ENCODE data around the gene CYP4A11.

GRCh38 chr1:46960250-46960649 is 19.0 kb upstream of the CYP4A11 start:
- TF ChIP-seq CTCF (IDR thresholded peaks at IDR 0.05): no peak
- no peak for TF ChIP-seq ZNF138 (CRISPR knock-in tag; conservative IDR thresholded peaks at IDR 0.05)
- TF ChIP-seq KAT7 (CRISPR knock-in tag; IDR thresholded peaks at IDR 0.05; ENCODE audit: borderline replicate concordance): no peak
- TF ChIP-seq SP1 (CRISPR knock-in tag; conservative IDR thresholded peaks at IDR 0.05): no peak
- TF ChIP-seq CREM (CRISPR knock-in tag; IDR thresholded peaks at IDR 0.05): no peak
- no peak for TF ChIP-seq E2F5 (CRISPR knock-in tag; IDR thresholded peaks at IDR 0.05)
- no peak for TF ChIP-seq ATF3 (CRISPR knock-in tag; conservative IDR thresholded peaks at IDR 0.05)
- no peak for TF ChIP-seq SMAD4 (CRISPR knock-in tag; IDR thresholded peaks at IDR 0.05)
- no peak for TF ChIP-seq FOXJ3 (CRISPR knock-in tag; IDR thresholded peaks at IDR 0.05; ENCODE audit: borderline replicate concordance)
- no peak for TF ChIP-seq ETV6 (CRISPR knock-in tag; IDR thresholded peaks at IDR 0.05)
- no peak for TF ChIP-seq MAX (CRISPR knock-in tag; IDR thresholded peaks at IDR 0.05)

Measured in WTC11 (cell line).